H9 (cell line): ENCODE measurements around the gene LCMT1. TPM values are rescaled to one million over a fixed set of nuclear protein-coding genes. Genes with fewer than 3 reads are reported as not detected.
A peak's percentile ranks its signal among the peaks of the same experiment; 100 is the strongest.

Experiments
- DNase-seq: peaks from one replicate; pipeline ENCODE4 v3.0.0-alpha.2; 2017
- H2AFZ ChIP-seq: one replicate; pipeline ENCODE4 v1.6.1; 2013; ENCODE audit warnings: mild to moderate bottlenecking, low read length, control low read depth, moderate library complexity
- H2AK5ac ChIP-seq: 2 replicates; pipeline ENCODE4 v1.6.1; 2013; ENCODE audit warnings: low read length, control low read depth, mixed read lengths; ENCODE audit not compliant: insufficient read length
- H2BK120ac ChIP-seq: one replicate; pipeline ENCODE4 v1.6.1; 2013; ENCODE audit warnings: low read depth, mild to moderate bottlenecking, low read length, control low read depth, inconsistent platforms; ENCODE audit not compliant: poor library complexity, severe bottlenecking
- H2BK12ac ChIP-seq: 2 replicates; pipeline ENCODE4 v1.6.1; 2013; ENCODE audit warnings: low read length, control low read depth, mixed read lengths, low read depth; ENCODE audit not compliant: insufficient read length
- H2BK15ac ChIP-seq: 2 replicates; pipeline ENCODE4 v1.6.1; 2013; ENCODE audit warnings: low read depth, low read length, control low read depth
- H2BK20ac ChIP-seq: one replicate; pipeline ENCODE4 v1.6.1; 2013; ENCODE audit warnings: low read depth, mild to moderate bottlenecking, low read length, control low read depth, inconsistent platforms; ENCODE audit not compliant: poor library complexity, severe bottlenecking
- H2BK5ac ChIP-seq: 2 replicates; pipeline ENCODE4 v1.6.1; 2013; ENCODE audit warnings: low read length, control low read depth, mixed read lengths; ENCODE audit not compliant: insufficient read length
- H3K14ac ChIP-seq: 2 replicates; pipeline ENCODE4 v1.6.1; 2013; ENCODE audit warnings: low read length, control low read depth; ENCODE audit not compliant: insufficient read depth
- H3K18ac ChIP-seq: 2 replicates; pipeline ENCODE4 v1.6.1; 2013; ENCODE audit warnings: low read depth, mild to moderate bottlenecking, mixed read lengths, low read length, control low read depth; ENCODE audit not compliant: insufficient read length
- H3K23ac ChIP-seq: 2 replicates; pipeline ENCODE4 v1.6.1; 2013; ENCODE audit warnings: low read length, control low read depth, mixed read lengths, low read depth; ENCODE audit not compliant: insufficient read length
- H3K23me2 ChIP-seq: 2 replicates; pipeline ENCODE4 v1.6.1; 2013; ENCODE audit warnings: low read depth, mild to moderate bottlenecking, mixed read lengths, low read length, control low read depth; ENCODE audit not compliant: insufficient read length, poor library complexity, severe bottlenecking
- H3K27ac ChIP-seq: 2 replicates; pipeline ENCODE4 v1.5.1; 2013; ENCODE audit warnings: low read length, control low read depth, mixed read lengths, low read depth; ENCODE audit not compliant: insufficient read length
- H3K27me3 ChIP-seq: 2 replicates; pipeline ENCODE4 v1.6.1; 2013; ENCODE audit warnings: low read length, control low read depth, inconsistent platforms; ENCODE audit not compliant: insufficient read depth
- H3K4ac ChIP-seq: 2 replicates; pipeline ENCODE4 v1.6.1; 2013; ENCODE audit warnings: low read depth, mild to moderate bottlenecking, control low read depth, inconsistent platforms, low read length, moderate library complexity
- H3K4me1 ChIP-seq: 2 replicates; pipeline ENCODE4 v1.6.1; 2013; ENCODE audit warnings: low read length, control low read depth, inconsistent platforms; ENCODE audit not compliant: insufficient read depth
- H3K4me2 ChIP-seq: 2 replicates; pipeline ENCODE4 v1.6.1; 2013; ENCODE audit warnings: low read length, control low read depth, mixed read lengths; ENCODE audit not compliant: insufficient read length, insufficient read depth
- H3K56ac ChIP-seq: 2 replicates; pipeline ENCODE4 v1.6.1; 2013; ENCODE audit warnings: low read depth, mild to moderate bottlenecking, mixed read lengths, low read length, control low read depth; ENCODE audit not compliant: insufficient read length
- H3K79me1 ChIP-seq: 2 replicates; pipeline ENCODE4 v1.6.1; 2013; ENCODE audit warnings: low read depth, mild to moderate bottlenecking, moderate library complexity, low read length, control low read depth, inconsistent platforms; ENCODE audit not compliant: insufficient read depth, poor library complexity, severe bottlenecking
- H3K79me2 ChIP-seq: 2 replicates; pipeline ENCODE4 v1.6.1; 2013; ENCODE audit warnings: low read length, control low read depth, inconsistent platforms; ENCODE audit not compliant: insufficient read depth
- H3K9ac ChIP-seq: 2 replicates; pipeline ENCODE4 v1.6.1; 2013; ENCODE audit warnings: low read length, control low read depth, mixed read lengths; ENCODE audit not compliant: insufficient read length; ENCODE audit errors: extremely low read depth
- H3K9me3 ChIP-seq: one replicate; pipeline ENCODE4 v1.6.1; 2013; ENCODE audit warnings: low read depth, low read length, inconsistent platforms; ENCODE audit not compliant: control insufficient read depth
- H3T11ph ChIP-seq: one replicate; pipeline ENCODE4 v1.6.1; 2013; ENCODE audit warnings: mild to moderate bottlenecking, low read length, control low read depth, inconsistent platforms
- H4K20me1 ChIP-seq: one replicate; pipeline ENCODE4 v1.6.1; 2013; ENCODE audit not compliant: control insufficient read depth, insufficient read length, insufficient read depth
- H4K5ac ChIP-seq: 2 replicates; pipeline ENCODE4 v1.6.1; 2013; ENCODE audit warnings: low read depth, mild to moderate bottlenecking, mixed read lengths, low read length, control low read depth; ENCODE audit not compliant: insufficient read length
- H4K8ac ChIP-seq: replicated peaks from 2 replicates; pipeline ENCODE4 v1.6.1; 2013; ENCODE audit warnings: low read length, control low read depth, mixed read lengths, low read depth; ENCODE audit not compliant: insufficient read length
- H4K91ac ChIP-seq: 2 replicates; pipeline ENCODE4 v1.6.1; 2013; ENCODE audit warnings: low read depth, mild to moderate bottlenecking, moderate library complexity, mixed read lengths, low read length, control low read depth; ENCODE audit not compliant: insufficient read length
- H3K27ac Mint-ChIP-seq, 3 experiments: 2 replicates in 2 of 3; 3 replicates in 1 of 3; pipeline ENCODE4 v1.8.0; 2020 to 2021; ENCODE audit warnings: mixed read lengths in 3 of 3, mild to moderate bottlenecking in 1 of 3, moderate library complexity in 1 of 3
- H3K27me3 Mint-ChIP-seq: 2 replicates; pipeline ENCODE4 v1.8.0; 2021; ENCODE audit warnings: low read depth, mild to moderate bottlenecking, moderate library complexity, mixed read lengths
- H3K36me3 Mint-ChIP-seq, 3 experiments: 2 replicates in 2 of 3; 3 replicates in 1 of 3; pipeline ENCODE4 v1.8.0; 2020 to 2021; ENCODE audit warnings: low read depth in 3 of 3, mixed read lengths in 3 of 3; ENCODE audit not compliant: insufficient read depth in 1 of 3
- H3K4me1 Mint-ChIP-seq, 2 experiments: 2 replicates each; pipeline ENCODE4 v1.8.0; 2020; ENCODE audit warnings: mixed read lengths in 2 of 2
- H3K4me3 Mint-ChIP-seq, 2 experiments: 2 replicates in 1 of 2; 3 replicates in 1 of 2; pipeline ENCODE4 v1.8.0; 2020 to 2021; ENCODE audit warnings: mild to moderate bottlenecking in 2 of 2, mixed read lengths in 2 of 2, moderate library complexity in 1 of 2
- H3K9me3 Mint-ChIP-seq, 2 experiments: 2 replicates in 1 of 2; 3 replicates in 1 of 2; pipeline ENCODE4 v1.8.0; 2020; ENCODE audit warnings: mild to moderate bottlenecking in 2 of 2, mixed read lengths in 2 of 2, moderate library complexity in 1 of 2
- CTCF ChIP-seq: fragments of 200-600 bp; sonication (generic); conservative IDR thresholded peaks from 3 replicates; pipeline ENCODE4 v1.8.0; 2021; ENCODE audit warnings: antibody characterized with exemption, mild to moderate bottlenecking
- WGBS: extraction: QIAGEN DNeasy Blood & Tissue Kit; methylation state at CpG from one replicate; pipeline ENCODE4 v1.1.7; 2013; ENCODE audit warnings: missing lambda C conversion rate, low lambda C conversion rate, mixed read lengths; ENCODE audit not compliant: insufficient read length; ENCODE audit errors: extremely low coverage; 5-methylcytosine and 5-hydroxymethylcytosine counted together
- total RNA-seq: library from RNA; stranded (reverse); gene quantifications from 2 replicates; pipeline ENCODE4 v1.2.1, GENCODE V29; 2021

Gene LCMT1
- total RNA-seq, 1 experiment from 2014 or later, result 81.2 TPM

GRCh38 chr16:25095636-25096035 lies 15.9 kb upstream of the LCMT1 start:
- Histone ChIP-seq H3K18ac (no peak overlapping the region), H3K4me1 (no peaks in the 10 kb centered on the region), H4K8ac (no peak overlapping the region), H2BK120ac (peak overlapping the region; percentile 44), H2AK5ac (no peak overlapping the region), H2BK12ac (no peak overlapping the region), H2BK5ac (no peak overlapping the region), H2AFZ (no peak overlapping the region), H4K5ac (no peak overlapping the region), H3K9ac (no peak overlapping the region), H3K9me3 (no peaks in the 10 kb centered on the region), H3K23me2 (no peaks in the 10 kb centered on the region), H3K79me2 (no peaks in the 10 kb centered on the region), H3T11ph (no peak overlapping the region), H3K14ac (no peak overlapping the region; the same call in 1 of the 2 replicates), H2BK15ac (no peak overlapping the region), H3K23ac (no peak overlapping the region), H2BK20ac (no peak overlapping the region), H3K27me3 (no peaks in the 10 kb centered on the region), H3K79me1 (no peaks in the 10 kb centered on the region), H3K56ac (no peak overlapping the region), H4K20me1 (no peaks in the 10 kb centered on the region), H3K4me2 (no peak overlapping the region), H3K27ac (no peak overlapping the region), H4K91ac (no peak overlapping the region), H3K4ac (no peak overlapping the region)
- Mint-ChIP-seq H3K4me1 (no peaks in the 10 kb centered on the region), H3K9me3 (no peaks in the 10 kb centered on the region), H3K36me3 (no peaks in the 10 kb centered on the region), H3K27ac (no peak overlapping the region), H3K4me3 (no peak overlapping the region), H3K27me3 (peaks cover 31% of the 10 kb centered on the region)
- DNase-seq, result no peak
- TF ChIP-seq CTCF, result no peak
- no CpG with 5 or more reads among the region's 4 CpGs for WGBS
